ENCODE data around the gene SCO2. TPM values are rescaled to one million over a fixed set of nuclear protein-coding genes. Genes with fewer than 3 reads are reported as not detected.
"Not testable (repeated sequence)": the region's sequence is repeated elsewhere in the genome, so short reads cannot be mapped to it uniquely, and the experiment has no call there.

The SCO2 gene
- total RNA-seq, 6 experiments from 2014 or later, result 0.80 to 4.2 (median 2.5) TPM; not detected in 2

DNA sequence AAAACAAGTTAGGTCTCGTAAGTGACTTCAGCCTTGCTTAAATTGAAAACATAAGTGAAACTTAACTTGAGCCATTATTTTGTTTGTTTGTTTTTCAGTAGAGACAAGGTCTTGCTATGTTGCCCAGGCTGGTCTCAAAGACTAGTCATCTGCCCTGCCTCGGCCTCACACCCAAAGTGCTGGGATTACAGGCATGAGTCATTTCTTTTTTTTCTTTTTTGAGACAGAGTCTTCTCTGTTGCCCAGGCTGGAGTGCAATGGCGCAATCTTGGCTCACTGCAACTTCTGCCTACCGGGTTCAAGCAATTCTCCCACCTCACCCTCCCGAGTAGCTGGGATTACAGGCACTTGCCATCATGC lies 16.2 kb upstream of the SCO2 start:
- intact Hi-C loops (cut with DNase I); H3K9me3 ChIP-seq; H3K4me3 ChIP-seq; H3K36me3 ChIP-seq; H3K27me3 ChIP-seq: not testable (repeated sequence)
- peak; percentile 60 for TF ChIP-seq POLR2A (IDR thresholded peaks at IDR 0.05)
- DNase-seq (peak in 2 of 3 donors; percentile 62 to 65), ATAC-seq (peak in 2 of 4 donors; percentile 16 to 47)
- H3K27ac ChIP-seq, result peak overlapping the region; percentile 44 to 97 (median 96)
- 39% methylated on average over 5 of the region's 5 CpGs for WGBS (ENCODE audit: insufficient coverage, low coverage, low lambda C conversion rate, missing lambda C conversion rate)
- H3K4me1 ChIP-seq, result peaks cover 0 to 19% (median 9%) of the 10 kb centered on the region in 4 donors

DNA sequence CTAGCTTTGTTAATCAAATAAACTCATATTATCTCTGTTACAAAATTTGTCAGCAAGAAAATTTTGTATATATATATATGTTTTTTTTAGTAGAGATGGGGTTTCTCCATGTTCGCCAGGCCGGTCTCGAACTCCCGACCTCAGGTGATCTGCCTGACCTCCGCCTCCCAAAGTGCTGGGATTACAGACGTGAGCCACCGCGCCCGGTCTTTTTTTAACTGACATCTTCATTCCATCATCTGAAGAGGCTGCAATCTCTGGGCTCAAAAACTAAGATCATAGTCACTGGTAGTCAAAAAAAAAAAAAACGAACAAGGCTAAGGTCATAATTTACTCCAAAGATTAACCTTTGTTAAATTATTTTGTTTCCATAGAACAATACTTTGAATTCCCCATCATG lies 15.0 kb upstream of the SCO2 start:
- H3K27ac ChIP-seq, result peak overlapping the region; percentile 89 to 97 (median 96)
- 80% methylated on average over 10 of the region's 10 CpGs for WGBS (ENCODE audit: insufficient coverage, low coverage, low lambda C conversion rate, missing lambda C conversion rate)
- no peak for TF ChIP-seq POLR2A (IDR thresholded peaks at IDR 0.05)
- TF ChIP-seq, protein P1, sequence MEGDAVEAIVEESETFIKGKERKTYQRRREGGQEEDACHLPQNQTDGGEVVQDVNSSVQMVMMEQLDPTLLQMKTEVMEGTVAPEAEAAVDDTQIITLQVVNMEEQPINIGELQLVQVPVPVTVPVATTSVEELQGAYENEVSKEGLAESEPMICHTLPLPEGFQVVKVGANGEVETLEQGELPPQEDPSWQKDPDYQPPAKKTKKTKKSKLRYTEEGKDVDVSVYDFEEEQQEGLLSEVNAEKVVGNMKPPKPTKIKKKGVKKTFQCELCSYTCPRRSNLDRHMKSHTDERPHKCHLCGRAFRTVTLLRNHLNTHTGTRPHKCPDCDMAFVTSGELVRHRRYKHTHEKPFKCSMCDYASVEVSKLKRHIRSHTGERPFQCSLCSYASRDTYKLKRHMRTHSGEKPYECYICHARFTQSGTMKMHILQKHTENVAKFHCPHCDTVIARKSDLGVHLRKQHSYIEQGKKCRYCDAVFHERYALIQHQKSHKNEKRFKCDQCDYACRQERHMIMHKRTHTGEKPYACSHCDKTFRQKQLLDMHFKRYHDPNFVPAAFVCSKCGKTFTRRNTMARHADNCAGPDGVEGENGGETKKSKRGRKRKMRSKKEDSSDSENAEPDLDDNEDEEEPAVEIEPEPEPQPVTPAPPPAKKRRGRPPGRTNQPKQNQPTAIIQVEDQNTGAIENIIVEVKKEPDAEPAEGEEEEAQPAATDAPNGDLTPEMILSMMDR (IDR thresholded peaks at IDR 0.05), result no peak
- H3K4me3 ChIP-seq, result no peak overlapping the region
- no peaks in the 10 kb centered on the region for H3K27me3 ChIP-seq
- H3K36me3 ChIP-seq, result no peaks in the 10 kb centered on the region
- no peaks in the 10 kb centered on the region for H3K9me3 ChIP-seq
- intact Hi-C loops (cut with DNase I), result no loop called here
- DNase-seq, result peak in 1 of 3 donors; percentile 51
- no peak for ATAC-seq
- peaks cover 0 to 19% (median 9%) of the 10 kb centered on the region in 4 donors for H3K4me1 ChIP-seq

DNA sequence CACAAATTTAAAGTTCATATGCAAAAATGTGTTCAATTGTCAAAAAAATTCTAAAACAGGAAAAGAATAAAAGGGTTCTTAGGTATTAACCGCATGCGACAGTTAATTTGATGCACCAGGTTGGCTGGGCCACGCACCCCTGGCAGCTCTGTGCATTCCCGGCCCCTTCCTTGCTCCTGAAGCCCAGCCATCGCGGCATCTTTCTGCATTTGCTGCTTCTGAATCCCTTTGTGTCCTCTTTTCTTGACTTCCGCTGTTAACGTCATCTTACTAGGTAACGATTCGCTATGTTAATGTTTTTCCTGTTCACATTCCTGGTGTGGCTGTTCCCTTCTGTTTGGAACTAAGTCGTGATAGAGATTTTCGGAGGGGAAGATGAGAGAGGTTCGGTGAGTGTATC lies 12.4 kb upstream of the SCO2 start:
- H3K36me3 ChIP-seq, result no peaks in the 10 kb centered on the region
- DNase-seq, result peak in 1 of 3 donors; percentile 27
- H3K4me3 ChIP-seq, result no peak overlapping the region
- peak overlapping the region; percentile 89 to 97 (median 96) for H3K27ac ChIP-seq
- 92% methylated on average over 13 of the region's 13 CpGs for WGBS (ENCODE audit: insufficient coverage, low coverage, low lambda C conversion rate, missing lambda C conversion rate)
- ATAC-seq, result no peak
- intact Hi-C loops (cut with DNase I), result no loop called here
- TF ChIP-seq, protein P1 (IDR thresholded peaks at IDR 0.05), result no peak
- no peak for TF ChIP-seq POLR2A (IDR thresholded peaks at IDR 0.05)
- peaks cover 0 to 24% (median 9%) of the 10 kb centered on the region in 4 donors for H3K4me1 ChIP-seq
- no peaks in the 10 kb centered on the region for H3K9me3 ChIP-seq
- no peaks in the 10 kb centered on the region for H3K27me3 ChIP-seq

DNA sequence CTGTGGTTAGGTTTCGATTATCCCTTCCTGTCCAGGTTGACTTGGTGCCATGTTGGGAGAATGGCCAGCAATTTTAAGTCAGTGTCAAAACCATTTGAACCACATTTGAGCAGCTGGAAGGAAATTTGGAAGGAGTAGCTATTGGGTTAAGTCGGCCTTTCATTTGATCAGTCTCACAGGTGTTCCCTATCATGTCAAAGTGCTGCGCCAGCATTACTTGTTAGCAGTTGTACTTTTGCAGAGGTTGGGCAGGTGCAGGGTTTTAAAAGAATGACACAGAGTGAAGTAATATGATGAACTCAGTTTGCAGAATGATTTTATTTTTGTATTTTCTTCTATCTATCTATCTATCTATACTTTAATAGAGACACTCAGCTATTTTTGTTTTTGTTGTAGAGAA lies 10.8 kb upstream of the SCO2 start:
- H3K36me3 ChIP-seq, result no peaks in the 10 kb centered on the region
- peaks cover 0 to 24% (median 9%) of the 10 kb centered on the region in 4 donors for H3K4me1 ChIP-seq
- DNase-seq, result no peak
- H3K27me3 ChIP-seq, result no peaks in the 10 kb centered on the region
- intact Hi-C loops (cut with DNase I), result no loop called here
- H3K27ac ChIP-seq, result no peak overlapping the region
- H3K4me3 ChIP-seq, result no peak overlapping the region
- no peak for TF ChIP-seq POLR2A (IDR thresholded peaks at IDR 0.05)
- TF ChIP-seq, protein P1 (IDR thresholded peaks at IDR 0.05), result no peak
- no peak for ATAC-seq
- WGBS (ENCODE audit: insufficient coverage, low coverage, low lambda C conversion rate, missing lambda C conversion rate), result 63% methylated on average over 3 of the region's 3 CpGs
- no peaks in the 10 kb centered on the region for H3K9me3 ChIP-seq

DNA sequence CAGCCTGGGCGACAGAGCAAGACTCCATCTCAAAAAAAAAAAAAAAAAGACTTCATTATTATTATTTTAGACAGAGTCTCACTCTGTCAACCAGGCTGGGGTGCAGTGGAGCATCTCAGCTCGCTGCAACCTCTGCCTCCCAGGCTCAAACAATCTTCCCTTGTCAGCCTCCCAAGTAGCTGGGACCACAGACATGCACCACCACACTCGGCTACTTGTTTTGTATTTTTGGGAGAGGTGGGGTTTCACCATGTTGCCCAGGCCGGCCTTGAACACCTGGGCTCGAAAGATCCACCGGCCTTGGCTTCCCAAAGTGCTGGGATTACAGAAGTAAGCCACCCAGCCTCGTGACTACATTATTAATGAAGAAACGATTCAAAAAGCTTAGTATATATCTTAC lies 9.7 kb upstream of the SCO2 start:
- 79% methylated on average over 7 of the region's 8 CpGs for WGBS (ENCODE audit: insufficient coverage, low coverage, low lambda C conversion rate, missing lambda C conversion rate)
- ATAC-seq (no peak), DNase-seq (peak in 1 of 3 donors; percentile 17)
- peaks cover 0 to 20% (median 8%) of the 10 kb centered on the region in 4 donors for H3K4me1 ChIP-seq
- H3K4me3 ChIP-seq, result no peak overlapping the region
- no peak overlapping the region for H3K27ac ChIP-seq
- intact Hi-C loops (cut with DNase I), result no loop called here
- H3K9me3 ChIP-seq, result no peaks in the 10 kb centered on the region
- no peaks in the 10 kb centered on the region for H3K36me3 ChIP-seq
- TF ChIP-seq POLR2A (IDR thresholded peaks at IDR 0.05), result no peak
- TF ChIP-seq, protein P1 (IDR thresholded peaks at IDR 0.05), result no peak
- H3K27me3 ChIP-seq, result no peaks in the 10 kb centered on the region

Data from right lobe of liver (tissue), 6 donors.